CD4-positive, alpha-beta T cell treated with Interleukin-15 for 1 hour (primary cell): ENCODE results near the gene KCTD20.
"Not testable (repeated sequence)": the region's sequence is repeated elsewhere in the genome, so short reads cannot be mapped to it uniquely, and the experiment has no call there.

Source experiments
- DNase-seq: peaks from one replicate; pipeline ENCODE4 v3.0.0-alpha.2; 2020

The KCTD20 gene

GRCh38 chr6:36445621-36446020 lies 2.8 kb downstream of the KCTD20 start:
- no peak for DNase-seq

GRCh38 chr6:36449173-36449572 lies 6.4 kb downstream of the KCTD20 start:
- DNase-seq: not testable (repeated sequence)

- DNase-seq: not testable (repeated sequence)
These were observed 10.1 kb downstream of the KCTD20 start for GRCh38 chr6:36452897-36453296.

- DNase-seq: no peak
These were observed 12.8 kb downstream of the KCTD20 start for GRCh38 chr6:36455486-36456027.

- DNase-seq: no peak
These were observed 16.7 kb downstream of the KCTD20 start for GRCh38 chr6:36459501-36459900.

- DNase-seq: no peak
These were observed 18.1 kb downstream of the KCTD20 start for GRCh38 chr6:36460916-36461315.

- DNase-seq: no peak
These were observed 18.8 kb downstream of the KCTD20 start for GRCh38 chr6:36461646-36462045.

- no peak for DNase-seq
These were observed 20.9 kb downstream of the KCTD20 start for GRCh38 chr6:36463676-36464075.

- DNase-seq: no peak
These were observed 21.4 kb downstream of the KCTD20 start for GRCh38 chr6:36464233-36464632.

GRCh38 chr6:36467625-36468024 lies 24.8 kb downstream of the KCTD20 start:
- DNase-seq: no peak

GRCh38 chr6:36469148-36469661 lies 26.4 kb downstream of the KCTD20 start:
- no peak for DNase-seq

- no peak for DNase-seq
These were observed 27.1 kb downstream of the KCTD20 start for GRCh38 chr6:36469946-36470345.

GRCh38 chr6:36478051-36478526 lies 35.3 kb downstream of the KCTD20 start:
- DNase-seq: no peak

GRCh38 chr6:36479256-36479655 lies 36.5 kb downstream of the KCTD20 start:
- no peak for DNase-seq

GRCh38 chr6:36483326-36483725 lies 40.5 kb downstream of the KCTD20 start:
- DNase-seq: not testable (repeated sequence)

GRCh38 chr6:36484736-36485135 lies 41.9 kb downstream of the KCTD20 start:
- no peak for DNase-seq

- DNase-seq: no peak
These were observed 44.9 kb downstream of the KCTD20 start for GRCh38 chr6:36487698-36488097.

- no peak for DNase-seq
These were observed 45.4 kb downstream of the KCTD20 start for GRCh38 chr6:36488221-36488620.

- no peak for DNase-seq
These were observed 46.6 kb downstream of the KCTD20 start for GRCh38 chr6:36489426-36489825.

GRCh38 chr6:36491378-36491965 lies 48.7 kb downstream of the KCTD20 start:
- DNase-seq: no peak

- DNase-seq: no peak
These were observed 49.3 kb downstream of the KCTD20 start for GRCh38 chr6:36492092-36492491.

- no peak for DNase-seq
These were observed 49.8 kb downstream of the KCTD20 start for GRCh38 chr6:36492621-36493020.

GRCh38 chr6:36493319-36493718 lies 50.5 kb downstream of the KCTD20 start:
- DNase-seq: no peak

GRCh38 chr6:36493859-36494258 lies 51.1 kb downstream of the KCTD20 start:
- peak; percentile 20 for DNase-seq

- no peak for DNase-seq
These were observed 52.3 kb downstream of the KCTD20 start for GRCh38 chr6:36495086-36495485.
